Measurements from ENCODE around the gene AP1M1.

- no peak for TF ChIP-seq CTCF (IDR thresholded peaks at IDR 0.05)
- no peak for TF ChIP-seq POLR2A (IDR thresholded peaks at IDR 0.05)
Observed at GRCh38 chr19:16268676-16269319, 71.1 kb downstream of the AP1M1 start.

Data from uterus (tissue), 2 donors.